Endothelial cell of hepatic sinusoid (primary cell): Measurements from ENCODE around the gene MYH14.

ENCODE experiments used
- in situ Hi-C: cut with HindIII; loops from 2 replicates; pipeline ENCODE4 v1.10.0; 2017; ENCODE audit warnings: low sequenced_read_pairs

Gene MYH14

GRCh38 chr19:50203281-50204080 is at the start of gene MYH14:
Gene MYH14 (plus strand): TSS chr19:50203622. CDS start chr19:50210366, 6,744 bp downstream.
- in situ Hi-C loops, result no loop called here

- in situ Hi-C loops, result no loop called here
Observed at GRCh38 chr19:50154529-50154928, 48.9 kb upstream of the MYH14 start.

GRCh38 chr19:50155520-50156109 is 47.8 kb upstream of the MYH14 start:
- in situ Hi-C loops, result no loop called here

- in situ Hi-C loops, result no loop called here
Observed at GRCh38 chr19:50158577-50158976, 44.8 kb upstream of the MYH14 start.

- in situ Hi-C loops, result no loop called here
Observed at GRCh38 chr19:50159078-50159477, 44.3 kb upstream of the MYH14 start.

- in situ Hi-C loops, result no loop called here
Observed at GRCh38 chr19:50162988-50163387, 40.4 kb upstream of the MYH14 start, which contains the start of gene IZUMO2. Gene IZUMO2 (minus strand): TSS chr19:50163281. CDS start chr19:50163194, 87 bp downstream.

GRCh38 chr19:50167314-50167721 is 36.1 kb upstream of the MYH14 start:
- in situ Hi-C loops, result no loop called here

GRCh38 chr19:50171752-50172151 is 31.7 kb upstream of the MYH14 start:
- in situ Hi-C loops, result no loop called here

- in situ Hi-C loops, result no loop called here
Observed at GRCh38 chr19:50172726-50173125, 30.7 kb upstream of the MYH14 start.

- in situ Hi-C loops, result no loop called here
Observed at GRCh38 chr19:50173127-50173526, 30.3 kb upstream of the MYH14 start.

GRCh38 chr19:50174100-50174793 is 29.2 kb upstream of the MYH14 start:
- in situ Hi-C loops, result no loop called here

GRCh38 chr19:50175924-50176323 is 27.5 kb upstream of the MYH14 start:
- in situ Hi-C loops, result no loop called here

- in situ Hi-C loops, result no loop called here
Observed at GRCh38 chr19:50176775-50177174, 26.6 kb upstream of the MYH14 start.

- in situ Hi-C loops, result no loop called here
Observed at GRCh38 chr19:50178320-50178719, 25.1 kb upstream of the MYH14 start.

- in situ Hi-C loops, result no loop called here
Observed at GRCh38 chr19:50178859-50179537, 24.4 kb upstream of the MYH14 start.

GRCh38 chr19:50181121-50181520 is 22.3 kb upstream of the MYH14 start:
- in situ Hi-C loops, result loop anchor here (5.0 kb wide), 1 partner anchor 101 kb away; no protein-coding TSS in a partner anchor

GRCh38 chr19:50184196-50184595 is 19.2 kb upstream of the MYH14 start:
- in situ Hi-C loops, result loop anchor here (5.0 kb wide), 1 partner anchor 98 kb away; no protein-coding TSS in a partner anchor

- in situ Hi-C loops, result no loop called here
Observed at GRCh38 chr19:50187937-50188336, 15.5 kb upstream of the MYH14 start.

- in situ Hi-C loops, result no loop called here
Observed at GRCh38 chr19:50189331-50189730, 14.1 kb upstream of the MYH14 start.

- in situ Hi-C loops, result no loop called here
Observed at GRCh38 chr19:50190439-50190891, 13.0 kb upstream of the MYH14 start.

- in situ Hi-C loops, result no loop called here
Observed at GRCh38 chr19:50191216-50191615, 12.2 kb upstream of the MYH14 start.
